DMS153 treated with DMSO at 0.1 percent for 48 hours (cell line): ENCODE data around the gene GPR141.

Experiments
- DNase-seq: peaks from one replicate; lab custom pipeline; 2025; ENCODE audit not compliant: unreplicated experiment; lab: John Stamatoyannopoulos, UW

The GPR141 gene

GRCh38 chr7:37683246-37684120 lies at the start of gene GPR141:
TSS of gene GPR141 (plus strand) at chr7:37683766. CDS start at chr7:37740394, 56,628 bp downstream.
- DNase-seq: no peak

- DNase-seq: no peak
These were observed 48.2 kb upstream of the GPR141 start for GRCh38 chr7:37635346-37635745.

- no peak for DNase-seq
These were observed 41.5 kb upstream of the GPR141 start for GRCh38 chr7:37642028-37642540.

GRCh38 chr7:37643876-37644275 lies 39.7 kb upstream of the GPR141 start:
- no peak for DNase-seq

- DNase-seq: no peak
These were observed 38.1 kb upstream of the GPR141 start for GRCh38 chr7:37645282-37646050.

GRCh38 chr7:37656913-37657530 lies 26.5 kb upstream of the GPR141 start:
- no peak for DNase-seq

- DNase-seq: no peak
These were observed 25.8 kb upstream of the GPR141 start for GRCh38 chr7:37657816-37658215.

GRCh38 chr7:37659971-37660565 lies 23.5 kb upstream of the GPR141 start:
- DNase-seq: no peak

- DNase-seq: no peak
These were observed 23.0 kb upstream of the GPR141 start for GRCh38 chr7:37660614-37661013.

- no peak for DNase-seq
These were observed 19.9 kb upstream of the GPR141 start for GRCh38 chr7:37663693-37664092.

GRCh38 chr7:37665352-37666022 lies 18.1 kb upstream of the GPR141 start:
- no peak for DNase-seq

- DNase-seq: no peak
These were observed 17.4 kb upstream of the GPR141 start for GRCh38 chr7:37666026-37666799.

- DNase-seq: no peak
These were observed 13.7 kb upstream of the GPR141 start for GRCh38 chr7:37669818-37670217.

GRCh38 chr7:37670436-37670835 lies 13.1 kb upstream of the GPR141 start:
- no peak for DNase-seq

- no peak for DNase-seq
These were observed 11.7 kb upstream of the GPR141 start for GRCh38 chr7:37671876-37672275.

- DNase-seq: no peak
These were observed 10.6 kb upstream of the GPR141 start for GRCh38 chr7:37672926-37673325.

GRCh38 chr7:37673523-37673922 lies 10.0 kb upstream of the GPR141 start:
- DNase-seq: no peak

GRCh38 chr7:37674531-37674930 lies 9.0 kb upstream of the GPR141 start:
- no peak for DNase-seq

- no peak for DNase-seq
These were observed 7.8 kb upstream of the GPR141 start for GRCh38 chr7:37675749-37676148.

GRCh38 chr7:37684927-37685326 lies 1.4 kb downstream of the GPR141 start:
- DNase-seq: no peak
